A549 (cell line): ENCODE results near the gene HOXC11. TPM values are rescaled to one million over a fixed set of nuclear protein-coding genes. Genes with fewer than 3 reads are reported as not detected.

Experiments used
- ATAC-seq, 2 experiments: fragments of 200-7000 bp in 1 of 2; fragments of >200 bp in 1 of 2; cut with Nextera tagmentation in 1 of 2; cut with Tn5 transposase in 1 of 2; 3 replicates each; pipeline versions ENCODE4 v1.8.0 to v1.9.1; 2018 to 2020; ENCODE audit warnings: mild to moderate bottlenecking in 1 of 2, moderate library complexity in 1 of 2
- CTCF ChIA-PET: fragments of 300-600 bp; sonication (Branson Sonifier 250); formaldehyde crosslinking; extraction: SDS; loops from one replicate; lab custom pipeline; 2021; ENCODE audit warnings: antibody characterized with exemption, inconsistent platforms; lab: Yijun Ruan, JAX
- POLR2A ChIA-PET: fragments of 350-600 bp; formaldehyde crosslinking; extraction: SDS; loops from one replicate; lab custom pipeline; 2021; ENCODE audit warnings: antibody characterized with exemption, inconsistent platforms; lab: Yijun Ruan, JAX
- DNase-seq, 2 experiments: peaks; one replicate each; pipeline versions ENCODE4 v3.0.0 to v3.0.0-alpha.2; 2011 to 2016; ENCODE audit warnings: low read depth in 1 of 2, low spot score in 1 of 2
- FAIRE-seq: peaks from 2 replicates; lab custom pipeline; 2011; peaks lifted over from hg19 to GRCh38; lab: Jason Lieb, UNC
- H3K27ac ChIP-seq, 2 experiments: fragments of >200 bp; sonication (Bioruptor Twin); formaldehyde crosslinking; 3 replicates each; pipeline ENCODE4 v1.5.1; 2016 to 2017
- H3K4me1 ChIP-seq: fragments of >200 bp; sonication (Bioruptor Twin); formaldehyde crosslinking; 3 replicates; pipeline ENCODE4 v1.6.1; 2016
- H3K4me2 ChIP-seq: fragments of >200 bp; sonication (Bioruptor Twin); formaldehyde crosslinking; 3 replicates; pipeline ENCODE4 v1.6.1; 2016
- H3K4me3 ChIP-seq: fragments of >200 bp; sonication (Bioruptor Twin); formaldehyde crosslinking; 3 replicates; pipeline ENCODE4 v1.5.1; 2016
- H3K9me3 ChIP-seq: fragments of >200 bp; sonication (Bioruptor Twin); formaldehyde crosslinking; 3 replicates; pipeline ENCODE4 v1.6.1; 2016
- BCL3 ChIP-seq: fragments of >200 bp; sonication (Bioruptor Twin); formaldehyde crosslinking; IDR thresholded peaks from 3 replicates; pipeline ENCODE4 v1.6.1; 2016
- CBX8 ChIP-seq: fragments of 200-600 bp; sonication (generic); IDR thresholded peaks from 2 replicates; pipeline ENCODE4 v1.6.1; 2016
- EP300 ChIP-seq, 2 experiments: fragments of >200 bp; sonication (Bioruptor Twin); formaldehyde crosslinking; IDR thresholded peaks; 2 replicates in 1 of 2; 3 replicates in 1 of 2; pipeline ENCODE4 v1.6.1; 2016 to 2017
- GATA3 ChIP-seq: IDR thresholded peaks from 2 replicates; pipeline ENCODE4 v1.6.1; 2012; ENCODE audit warnings: borderline replicate concordance
- HOXA7 ChIP-seq: fragments of 250-450 bp; sonication (Bioruptor Pico); IDR thresholded peaks from 2 replicates; pipeline ENCODE4 v1.5.0; 2020; ENCODE audit warnings: mild to moderate bottlenecking, moderate library complexity
- HOXB5 ChIP-seq: fragments of 250-450 bp; sonication (Bioruptor Pico); IDR thresholded peaks from 2 replicates; pipeline ENCODE4 v1.5.0; 2020; ENCODE audit warnings: mild to moderate bottlenecking, moderate library complexity
- JUNB ChIP-seq: fragments of >200 bp; sonication (Bioruptor Twin); formaldehyde crosslinking; IDR thresholded peaks from 2 replicates; pipeline ENCODE4 v1.6.1; 2016
- KDM5A ChIP-seq: fragments of 200-600 bp; sonication (generic); IDR thresholded peaks from 2 replicates; pipeline ENCODE4 v1.6.1; 2016; ENCODE audit warnings: antibody characterized with exemption, mild to moderate bottlenecking
- MYC ChIP-seq: IDR thresholded peaks from 2 replicates; pipeline ENCODE4 v1.6.1; 2012; ENCODE audit warnings: mild to moderate bottlenecking, inconsistent platforms, low read length, improper control_type of control experiment, borderline replicate concordance
- NFE2L2 ChIP-seq: fragments of 150-350 bp; conservative IDR thresholded peaks from 2 replicates; pipeline ENCODE4 v1.6.1; 2014; ENCODE audit warnings: low read length
- RARB ChIP-seq: fragments of 250-450 bp; sonication (Bioruptor Pico); IDR thresholded peaks from 2 replicates; pipeline ENCODE4 v1.8.0; 2021; ENCODE audit warnings: mild to moderate bottlenecking, moderate library complexity
- RFX5 ChIP-seq: fragments of 450-650 bp; IDR thresholded peaks from 2 replicates; pipeline ENCODE4 v1.7.1; 2014; ENCODE audit warnings: antibody characterized with exemption, mild to moderate bottlenecking, moderate library complexity
- TP53 ChIP-seq: fragments of 250-450 bp; sonication (Bioruptor Pico); IDR thresholded peaks from 2 replicates; pipeline ENCODE4 v1.5.0; 2021; ENCODE audit warnings: mild to moderate bottlenecking, moderate library complexity
- USF2 ChIP-seq: fragments of 450-650 bp; IDR thresholded peaks from 2 replicates; pipeline ENCODE4 v1.6.1; 2014; ENCODE audit warnings: antibody characterized with exemption
- ZFP36 ChIP-seq: fragments of 450-650 bp; IDR thresholded peaks from 2 replicates; pipeline ENCODE4 v1.6.1; 2014; ENCODE audit warnings: borderline replicate concordance; ENCODE audit not compliant: partially characterized antibody
- ZSCAN20 ChIP-seq: fragments of 250-450 bp; sonication (Bioruptor Pico); IDR thresholded peaks from 2 replicates; pipeline ENCODE4 v1.8.0; 2022; ENCODE audit warnings: mild to moderate bottlenecking, moderate library complexity
- WGBS: methylation state at CpG from one replicate; pipeline ENCODE4 v1.1.6; 2017; ENCODE audit errors: missing lambda C conversion rate; 5-methylcytosine and 5-hydroxymethylcytosine counted together
- polyA plus RNA-seq, 4 experiments: library from polyadenylated mRNA; depleted of rRNA in 3 of 4; stranded (reverse); fragments of >200 nt; fragmentation: RNase III in 1 of 4; extraction: RNeasy Plus Mini Kit Qiagen cat#74134 plus additional on column Dnase treatment in 1 of 4; gene quantifications; 2 replicates in 3 of 4; 3 replicates in 1 of 4; pipeline ENCODE4 v1.2.3, GENCODE V29; 2011 to 2017
- TF ChIP-seq, protein P1 (sequence below): IDR thresholded peaks from 2 replicates; pipeline ENCODE4 v1.6.1; 2012; ENCODE audit warnings: low read depth, borderline replicate concordance
- TF ChIP-seq, protein P2 (sequence below): IDR thresholded peaks from 2 replicates; pipeline ENCODE4 v1.6.1; 2012
- TF ChIP-seq, protein P3 (sequence below): fragments of >200 bp; sonication (Bioruptor Twin); formaldehyde crosslinking; IDR thresholded peaks from 2 replicates; pipeline ENCODE4 v1.6.1; 2016

Gene HOXC11
- polyA plus RNA-seq, 2 of the 4 experiments (the other 2 are of a cell fraction): 0.45 to 0.58 TPM

GRCh38 chr12:53952335-53952694 is 20.6 kb upstream of the HOXC11 start:
- POLR2A ChIA-PET: no interaction called here

DNA sequence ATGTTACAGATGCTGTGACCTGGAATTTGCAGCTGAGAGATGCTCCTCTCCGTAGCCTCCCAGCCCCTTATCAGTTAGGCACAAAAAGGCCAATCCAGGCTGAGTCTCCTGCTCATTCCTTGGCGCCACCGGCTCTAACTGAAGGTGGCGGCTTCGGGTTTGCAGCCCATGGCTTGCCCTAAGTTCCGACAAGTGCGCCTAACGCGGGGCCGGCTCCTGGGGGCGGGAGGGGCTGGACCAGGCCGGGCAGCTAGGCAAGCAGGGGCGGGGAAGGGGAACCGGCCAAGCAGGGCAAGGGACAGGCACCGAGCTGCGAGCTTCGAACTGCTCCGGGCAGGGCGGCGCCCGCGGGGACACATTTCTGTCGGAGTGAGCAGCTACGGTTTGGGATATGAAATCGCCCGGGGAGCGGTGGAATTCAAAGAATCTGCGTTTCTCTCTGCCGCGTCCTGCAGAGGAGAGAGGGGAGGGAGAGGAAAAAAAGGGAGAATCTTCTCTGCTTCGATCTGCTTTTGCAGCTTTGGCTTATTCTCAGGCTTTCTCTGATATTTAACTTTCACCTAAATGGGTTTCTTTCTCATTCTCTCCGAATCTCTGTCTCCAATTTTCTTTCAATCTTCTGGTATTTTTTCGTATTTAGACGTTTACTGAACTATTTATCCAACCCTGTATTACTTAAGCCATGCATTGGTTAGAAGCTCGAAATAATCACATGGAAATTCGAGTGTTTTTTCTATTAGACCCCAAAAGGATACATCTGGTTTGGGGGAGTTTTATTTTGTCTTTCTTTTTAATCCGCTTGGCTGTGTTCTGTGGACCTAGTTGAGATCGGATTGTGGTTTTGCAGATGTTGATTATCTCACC is 19.8 kb upstream of the HOXC11 start:
- peak overlapping the region; percentile 68 for H3K4me2 ChIP-seq
- no peak overlapping the region for H3K4me3 ChIP-seq
- H3K27ac ChIP-seq: peak overlapping the region; percentile 17 to 72; a peak in 4 of 6 replicates
- ChIA-PET POLR2A (interaction anchor here (0.7 kb wide), 1 partner anchor 42 kb away, joined by 3 read pairs; no protein-coding TSS in a partner anchor), CTCF (interaction anchor here (1.0 to 2.8 kb wide), 11 partner anchors 8 to 209 kb away, joined by 3 to 11 read pairs (median 4); partner anchors contain the start of gene HOXC10)
- peaks cover 14% of the 10 kb centered on the region for H3K4me1 ChIP-seq
- 60% methylated on average over 30 of the region's 38 CpGs for WGBS
- ATAC-seq (peak; percentile 10 to 60; a peak in 4 of 6 replicates), DNase-seq (peak; percentile 22 to 47), FAIRE-seq (no peak)
- no peaks in the 10 kb centered on the region for H3K9me3 ChIP-seq
- TF ChIP-seq MYC: no peak
- TF ChIP-seq JUNB: no peak
- no peak for TF ChIP-seq NFE2L2
- no peak for TF ChIP-seq RARB
- TF ChIP-seq GATA3: no peak
- no peak for TF ChIP-seq EP300 (IDR thresholded peaks at IDR 0.05)
- no peak for TF ChIP-seq BCL3
- TF ChIP-seq, protein P1, sequence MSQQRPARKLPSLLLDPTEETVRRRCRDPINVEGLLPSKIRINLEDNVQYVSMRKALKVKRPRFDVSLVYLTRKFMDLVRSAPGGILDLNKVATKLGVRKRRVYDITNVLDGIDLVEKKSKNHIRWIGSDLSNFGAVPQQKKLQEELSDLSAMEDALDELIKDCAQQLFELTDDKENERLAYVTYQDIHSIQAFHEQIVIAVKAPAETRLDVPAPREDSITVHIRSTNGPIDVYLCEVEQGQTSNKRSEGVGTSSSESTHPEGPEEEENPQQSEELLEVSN: no peak
- no peak for TF ChIP-seq HOXB5
- no peak for TF ChIP-seq RFX5
- no peak for TF ChIP-seq TP53 (CRISPR knock-in tag)

More at GRCh38 chr12:53952335-53952694, 20.6 kb upstream of the HOXC11 start:
- TF ChIP-seq, protein P2, sequence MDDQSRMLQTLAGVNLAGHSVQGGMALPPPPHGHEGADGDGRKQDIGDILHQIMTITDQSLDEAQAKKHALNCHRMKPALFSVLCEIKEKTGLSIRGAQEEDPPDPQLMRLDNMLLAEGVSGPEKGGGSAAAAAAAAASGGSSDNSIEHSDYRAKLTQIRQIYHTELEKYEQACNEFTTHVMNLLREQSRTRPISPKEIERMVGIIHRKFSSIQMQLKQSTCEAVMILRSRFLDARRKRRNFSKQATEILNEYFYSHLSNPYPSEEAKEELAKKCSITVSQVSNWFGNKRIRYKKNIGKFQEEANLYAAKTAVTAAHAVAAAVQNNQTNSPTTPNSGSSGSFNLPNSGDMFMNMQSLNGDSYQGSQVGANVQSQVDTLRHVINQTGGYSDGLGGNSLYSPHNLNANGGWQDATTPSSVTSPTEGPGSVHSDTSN: no peak
- TF ChIP-seq ZSCAN20 (no peak), CBX8 (no peak), GATA3 (no peak), KDM5A (no peak), HOXA7 (CRISPR knock-in tag) (no peak), USF2 (no peak), ZFP36 (no peak), RARB (no peak), BCL3 (no peak)
- TF ChIP-seq, protein P3, sequence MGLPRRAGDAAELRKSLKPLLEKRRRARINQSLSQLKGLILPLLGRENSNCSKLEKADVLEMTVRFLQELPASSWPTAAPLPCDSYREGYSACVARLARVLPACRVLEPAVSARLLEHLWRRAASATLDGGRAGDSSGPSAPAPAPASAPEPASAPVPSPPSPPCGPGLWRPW: no peak
- CTCF ChIA-PET: interaction anchor here (1.0 to 2.8 kb wide), 9 partner anchors 9 to 208 kb away, joined by 3 to 11 read pairs (median 4); partner anchors contain the start of gene HOXC10
- DNase-seq (no peak), FAIRE-seq (no peak), ATAC-seq (no peak)
- Histone ChIP-seq H3K27ac (no peak overlapping the region), H3K4me1 (peaks cover 14% of the 10 kb centered on the region), H3K9me3 (no peaks in the 10 kb centered on the region), H3K4me2 (no peak overlapping the region), H3K4me3 (no peak overlapping the region)
- WGBS: 93% methylated on average over 13 of the region's 13 CpGs
